GM21786 (cell line): ENCODE results near the gene FAT4.

Experiments
- ATAC-seq: cut with Tn5 transposase; IDR thresholded peaks from one replicate; pipeline ENCODE4 v1.9.1; 2021; ENCODE audit not compliant: unreplicated experiment

The FAT4 gene, protein sequence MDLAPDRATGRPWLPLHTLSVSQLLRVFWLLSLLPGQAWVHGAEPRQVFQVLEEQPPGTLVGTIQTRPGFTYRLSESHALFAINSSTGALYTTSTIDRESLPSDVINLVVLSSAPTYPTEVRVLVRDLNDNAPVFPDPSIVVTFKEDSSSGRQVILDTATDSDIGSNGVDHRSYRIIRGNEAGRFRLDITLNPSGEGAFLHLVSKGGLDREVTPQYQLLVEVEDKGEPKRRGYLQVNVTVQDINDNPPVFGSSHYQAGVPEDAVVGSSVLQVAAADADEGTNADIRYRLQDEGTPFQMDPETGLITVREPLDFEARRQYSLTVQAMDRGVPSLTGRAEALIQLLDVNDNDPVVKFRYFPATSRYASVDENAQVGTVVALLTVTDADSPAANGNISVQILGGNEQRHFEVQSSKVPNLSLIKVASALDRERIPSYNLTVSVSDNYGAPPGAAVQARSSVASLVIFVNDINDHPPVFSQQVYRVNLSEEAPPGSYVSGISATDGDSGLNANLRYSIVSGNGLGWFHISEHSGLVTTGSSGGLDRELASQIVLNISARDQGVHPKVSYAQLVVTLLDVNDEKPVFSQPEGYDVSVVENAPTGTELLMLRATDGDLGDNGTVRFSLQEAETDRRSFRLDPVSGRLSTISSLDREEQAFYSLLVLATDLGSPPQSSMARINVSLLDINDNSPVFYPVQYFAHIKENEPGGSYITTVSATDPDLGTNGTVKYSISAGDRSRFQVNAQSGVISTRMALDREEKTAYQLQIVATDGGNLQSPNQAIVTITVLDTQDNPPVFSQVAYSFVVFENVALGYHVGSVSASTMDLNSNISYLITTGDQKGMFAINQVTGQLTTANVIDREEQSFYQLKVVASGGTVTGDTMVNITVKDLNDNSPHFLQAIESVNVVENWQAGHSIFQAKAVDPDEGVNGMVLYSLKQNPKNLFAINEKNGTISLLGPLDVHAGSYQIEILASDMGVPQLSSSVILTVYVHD (N-terminal part only)

DNA sequence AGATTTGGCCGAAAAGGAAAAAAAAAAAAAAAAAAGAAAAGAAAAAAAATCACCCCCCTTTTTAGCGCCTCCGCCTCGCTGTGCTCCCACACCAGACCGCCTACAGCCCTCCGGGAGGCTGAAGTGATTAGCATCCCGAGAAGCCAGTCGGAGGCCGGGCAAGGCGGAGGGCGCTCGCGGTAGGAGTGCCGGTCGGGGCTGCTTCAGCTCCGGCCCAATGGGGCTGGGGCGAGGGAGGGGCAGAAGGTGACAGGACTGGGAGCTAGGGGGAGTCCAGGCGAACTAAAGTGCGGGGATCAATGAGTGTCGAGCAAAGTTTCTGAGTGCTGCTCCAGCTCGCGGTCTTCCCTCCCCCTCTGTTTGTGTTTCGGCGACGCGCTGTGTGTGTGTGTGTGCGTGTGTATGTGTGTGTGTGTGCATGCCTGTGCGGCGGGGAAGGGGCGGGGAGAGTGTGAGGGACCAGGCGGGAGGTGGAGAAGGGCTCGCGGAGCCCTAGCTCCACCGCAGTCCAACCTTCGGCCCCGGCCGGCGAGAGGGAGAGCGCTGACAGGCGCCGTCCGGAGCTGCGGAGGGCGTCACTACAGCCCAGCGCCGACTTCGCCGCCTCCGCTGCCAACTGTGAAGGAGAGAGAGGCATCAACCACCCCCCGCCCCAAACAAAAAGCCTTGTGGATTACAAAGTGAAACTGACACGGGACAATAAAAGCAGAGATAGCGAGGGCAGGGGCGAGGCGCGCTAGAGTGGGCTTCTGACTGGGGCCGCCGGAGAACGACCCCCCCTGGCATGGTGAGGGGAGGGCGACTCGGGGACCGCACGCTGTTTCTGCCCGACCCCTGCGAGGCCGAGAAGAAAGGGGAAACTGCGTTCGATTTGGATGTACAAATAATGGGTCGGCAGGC is at the start of gene FAT4:
FAT4 (plus strand) TSS at position 280 of the 900 bp plus-strand sequence. CDS start 1,457 bp downstream, outside the sequence.
- peak; percentile 64 for ATAC-seq

GRCh38 chr4:125265846-125266245 is 48.9 kb upstream of the FAT4 start:
- ATAC-seq: no peak

- no peak for ATAC-seq
These were observed 47.7 kb upstream of the FAT4 start for GRCh38 chr4:125266901-125267604.

GRCh38 chr4:125267630-125268029 is 47.1 kb upstream of the FAT4 start:
- no peak for ATAC-seq

DNA sequence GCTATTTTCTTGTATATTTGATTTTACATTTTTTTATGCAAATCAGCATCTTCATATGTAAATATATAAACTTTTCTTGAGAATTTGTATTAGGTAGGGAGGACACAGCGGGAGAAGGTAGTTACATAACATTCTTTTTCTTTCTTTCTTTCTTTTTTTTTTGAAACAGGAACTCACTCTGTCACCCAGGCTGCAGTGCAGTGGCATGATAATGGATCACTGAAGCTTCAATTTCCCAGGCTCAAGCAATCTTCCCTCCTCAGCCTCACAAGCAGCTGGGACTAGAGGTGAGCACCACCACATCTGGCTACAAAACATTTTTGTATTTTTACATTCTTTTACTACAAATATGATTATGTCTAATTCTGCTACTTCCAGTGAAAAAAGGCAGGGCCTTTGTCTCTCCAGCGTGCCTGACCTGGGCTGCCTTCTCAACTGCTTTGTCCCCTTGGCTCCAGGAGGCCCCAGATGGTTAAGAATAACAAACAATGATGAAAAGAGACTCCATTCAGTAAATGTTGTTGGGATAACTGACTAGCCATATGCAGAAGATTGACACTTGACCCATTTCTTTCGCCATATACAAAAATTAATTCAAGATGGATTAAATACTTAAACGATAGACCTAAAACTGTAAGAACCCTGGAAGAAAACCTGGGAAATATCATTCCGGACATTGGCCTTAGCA is 46.5 kb upstream of the FAT4 start:
- ATAC-seq: no peak

DNA sequence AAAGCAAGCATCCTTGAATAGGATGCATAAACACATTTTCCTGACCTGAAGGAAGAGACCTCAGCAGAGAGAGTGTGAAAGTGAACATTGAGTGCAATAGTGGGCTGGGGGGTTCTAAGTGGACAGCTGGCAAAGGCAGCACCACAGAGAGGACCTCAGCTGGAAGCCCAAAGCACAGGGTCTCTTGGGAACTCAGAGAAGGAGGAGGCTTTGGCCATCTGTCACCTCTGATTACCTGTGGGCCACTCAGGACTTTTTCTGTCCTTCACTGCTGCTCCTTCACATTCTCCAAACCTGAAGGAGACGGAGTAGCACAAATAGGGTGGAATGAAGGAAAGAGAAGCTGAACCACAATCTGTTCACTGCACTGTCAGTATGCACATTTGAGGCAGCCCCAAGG is 37.9 kb upstream of the FAT4 start:
- no peak for ATAC-seq

GRCh38 chr4:125277790-125278189 is 37.0 kb upstream of the FAT4 start:
- ATAC-seq: no peak

- no peak for ATAC-seq
These were observed 33.8 kb upstream of the FAT4 start for GRCh38 chr4:125280892-125281403.

- ATAC-seq: peak; percentile 55
These were observed 31.0 kb upstream of the FAT4 start for GRCh38 chr4:125283707-125284279.

- ATAC-seq: no peak
These were observed 17.6 kb upstream of the FAT4 start for GRCh38 chr4:125297116-125297515.

DNA sequence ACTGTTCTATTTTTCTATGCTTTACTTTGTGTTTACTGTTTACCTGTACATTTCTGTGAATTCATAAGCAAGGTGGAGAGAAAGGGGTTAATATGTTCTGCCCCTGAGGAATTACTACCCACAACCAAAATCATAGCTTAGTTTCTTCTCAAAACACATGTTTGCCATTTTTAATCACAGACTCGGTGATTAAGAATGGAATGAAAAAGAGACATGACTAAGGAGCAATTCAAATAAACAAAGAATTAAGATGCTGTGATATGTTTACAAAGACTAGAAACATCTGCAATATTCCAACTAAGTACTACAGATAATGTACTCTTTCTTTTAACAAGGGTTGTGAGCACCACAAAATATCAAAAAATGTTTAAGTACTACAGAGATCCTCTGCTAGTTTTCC is 11.7 kb upstream of the FAT4 start:
- ATAC-seq: no peak

GRCh38 chr4:125303821-125304220 is 10.9 kb upstream of the FAT4 start:
- ATAC-seq: no peak

DNA sequence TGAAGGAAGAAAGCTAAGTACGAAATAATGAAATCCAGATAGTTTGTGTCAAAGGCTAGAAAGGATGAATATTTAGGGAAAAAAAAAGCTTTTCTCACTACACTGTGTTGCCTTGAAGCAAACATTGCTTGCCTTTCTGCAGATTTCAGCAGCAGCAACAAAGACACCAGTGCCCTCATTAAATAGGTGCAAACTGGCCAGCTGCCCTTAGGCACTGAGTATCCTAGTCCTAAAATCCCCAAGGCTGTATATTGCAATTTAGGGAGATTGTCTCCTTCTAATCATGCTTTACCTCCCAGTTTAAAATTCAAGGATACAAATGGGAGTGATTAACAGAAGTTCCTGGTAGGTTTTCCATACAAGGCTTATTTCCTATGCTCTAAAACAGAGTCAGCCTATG is 8.6 kb upstream of the FAT4 start:
- ATAC-seq: no peak

- ATAC-seq: no peak
These were observed 8.2 kb upstream of the FAT4 start for GRCh38 chr4:125306533-125306932.

DNA sequence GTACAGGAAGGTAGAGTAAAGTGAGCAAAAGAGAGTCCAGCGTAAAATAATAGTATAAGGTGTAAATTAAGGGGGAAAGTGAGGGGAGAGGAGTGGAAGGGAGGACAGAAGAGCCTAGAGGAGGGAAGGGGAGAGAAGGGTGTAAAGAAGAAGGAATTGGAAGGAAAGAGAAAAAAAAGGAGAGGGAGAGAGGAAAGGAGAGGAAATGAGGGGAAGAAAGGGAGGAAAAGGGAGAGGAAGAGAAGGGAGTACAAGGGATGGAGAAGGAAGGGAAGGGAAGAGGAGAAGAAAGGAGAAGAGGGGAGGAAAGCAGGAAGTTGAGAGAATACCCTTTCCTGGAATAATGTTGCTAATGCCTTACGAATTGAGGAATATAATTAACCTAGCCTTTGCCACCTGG is 3.3 kb upstream of the FAT4 start:
- ATAC-seq: no peak

DNA sequence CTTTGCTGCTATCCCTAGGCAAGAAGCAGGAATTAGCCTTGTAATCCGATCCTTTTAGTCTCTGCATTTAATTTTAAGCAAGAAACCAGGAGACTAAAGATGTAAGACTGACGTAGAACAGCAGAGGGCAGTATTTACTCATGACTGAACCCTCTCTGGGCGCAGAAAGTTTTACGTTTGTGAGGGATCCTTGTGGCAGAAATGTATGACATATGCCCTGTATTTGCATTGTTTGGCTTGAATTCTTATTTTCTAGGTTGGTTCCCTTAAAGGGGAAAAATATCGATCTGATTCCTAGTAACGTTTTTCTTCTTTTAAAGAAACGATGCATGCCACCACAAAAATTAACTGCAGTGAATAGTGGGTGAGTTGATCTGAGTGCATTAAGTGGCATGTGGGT is 1.3 kb upstream of the FAT4 start:
- ATAC-seq: peak; percentile 50

DNA sequence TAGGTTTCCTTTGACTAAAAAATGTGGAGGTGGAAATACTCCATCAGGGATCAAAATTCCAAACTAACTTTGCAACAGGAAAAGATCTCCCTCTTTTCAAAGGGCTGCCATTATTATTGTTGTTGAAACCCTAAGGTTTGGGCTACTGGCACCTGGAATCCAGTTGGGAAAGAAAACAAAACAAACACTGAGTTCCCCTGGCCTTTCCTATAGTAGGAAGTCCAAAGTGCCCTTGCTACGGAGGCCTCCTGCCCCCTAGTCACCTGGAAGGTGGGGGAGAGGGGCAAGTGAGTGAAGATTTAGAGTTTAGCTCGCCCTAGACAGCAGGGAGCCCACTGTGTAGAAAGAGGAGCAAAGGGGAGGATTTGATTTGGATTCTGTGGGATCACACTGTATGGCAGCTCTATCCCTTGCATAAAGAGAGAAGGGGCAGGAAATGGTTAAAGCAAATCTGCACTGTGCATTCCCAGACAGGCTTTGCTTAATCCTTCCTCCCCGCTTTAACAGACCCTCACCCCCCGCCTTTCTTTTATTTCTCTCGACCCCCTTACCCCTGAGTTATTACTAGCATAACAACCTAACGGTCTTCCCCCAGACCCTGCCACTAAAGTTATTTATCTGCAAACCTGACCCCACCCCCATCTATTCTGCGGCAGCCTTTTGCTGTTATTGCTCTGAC is 627 bp upstream of the FAT4 start:
- ATAC-seq: no peak

DNA sequence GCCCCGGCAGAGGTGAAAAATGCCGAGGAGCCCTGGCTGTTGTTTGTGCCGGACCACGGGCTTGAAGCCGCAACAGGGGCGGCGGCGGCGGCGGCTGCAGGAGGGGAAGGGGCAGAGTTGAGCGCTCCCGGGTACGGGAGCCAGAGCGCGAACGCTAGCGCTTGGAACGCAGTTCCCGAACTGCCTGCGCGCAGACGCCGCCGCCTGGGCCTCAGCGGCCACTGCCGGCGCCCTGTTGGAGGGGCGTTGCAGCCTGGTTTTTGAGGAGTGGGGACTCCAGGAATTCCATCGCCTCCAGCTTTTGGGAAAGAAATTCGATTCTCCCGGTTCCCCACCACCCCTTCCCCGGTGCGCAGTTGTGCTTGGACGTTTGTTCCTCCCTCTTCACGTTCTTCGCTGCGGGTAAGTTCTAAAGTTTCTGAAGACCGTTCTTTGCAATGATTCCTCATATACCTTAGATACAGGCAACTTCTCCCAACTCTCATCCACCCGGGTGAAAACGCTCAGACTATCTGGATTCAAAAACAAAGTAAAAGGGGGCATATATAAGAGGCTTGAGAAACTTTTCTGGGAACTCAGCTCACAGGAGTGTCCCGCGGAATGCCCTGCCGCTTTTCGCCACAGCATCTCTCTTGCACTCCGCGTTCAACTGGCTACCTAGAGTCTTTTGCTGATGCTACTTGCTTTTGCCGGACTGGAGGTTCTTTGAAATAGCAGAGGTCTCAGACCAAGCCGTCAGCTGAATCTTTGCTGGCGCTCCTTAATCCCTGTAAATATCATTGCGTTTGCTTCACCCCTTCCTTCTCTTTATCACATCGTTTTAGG is 1.0 kb downstream of the FAT4 start:
- no peak for ATAC-seq
